HG03039 (cell line): Measurements from ENCODE around the gene APC.
"Not testable (repeated sequence)": the region's sequence is repeated elsewhere in the genome, so short reads cannot be mapped to it uniquely, and the experiment has no call there.

Source experiments
- ATAC-seq: cut with Tn5 transposase; IDR thresholded peaks from one replicate; pipeline ENCODE4 v1.9.1; 2021; ENCODE audit warnings: mild to moderate bottlenecking, moderate library complexity; ENCODE audit not compliant: unreplicated experiment

The APC gene

DNA sequence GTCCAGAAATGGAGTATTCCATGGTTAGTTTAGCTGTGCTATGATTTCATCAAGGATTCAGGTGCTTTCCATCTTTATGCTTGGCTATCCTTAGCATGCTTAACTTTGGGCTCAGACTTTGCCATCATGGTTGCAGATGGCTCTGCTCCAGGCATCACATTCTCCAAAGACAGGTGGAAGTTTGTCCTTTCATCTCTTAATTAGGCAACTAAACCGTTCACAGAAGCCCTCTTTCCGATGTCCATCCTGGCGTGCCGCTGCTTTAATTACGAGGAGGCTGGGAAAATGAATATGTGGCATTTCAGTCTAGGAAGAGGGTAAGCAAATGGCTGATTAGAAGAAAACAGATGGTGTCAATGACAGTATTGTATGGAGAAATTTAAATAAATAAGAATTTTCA, 24.5 kb upstream of the APC start:
- no peak for ATAC-seq

DNA sequence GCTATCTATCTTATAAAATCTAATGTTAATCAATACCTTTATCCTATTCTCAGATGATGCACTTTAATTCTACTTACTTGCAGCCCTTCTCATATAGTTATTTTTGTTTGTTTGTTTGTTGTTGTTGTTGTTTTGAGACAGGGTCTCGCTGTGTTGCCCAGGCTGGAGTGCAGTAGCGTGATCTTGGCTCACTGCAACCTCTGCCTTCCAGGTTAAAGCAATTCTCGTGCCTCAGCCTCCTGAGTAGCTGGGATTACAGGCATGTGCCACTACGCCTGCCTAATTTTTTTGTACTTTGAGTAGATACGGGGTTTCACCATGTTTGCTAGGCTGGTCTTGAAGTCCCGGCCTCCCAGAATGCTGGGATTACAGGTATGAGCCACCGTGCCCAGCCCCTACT, 20.8 kb upstream of the APC start:
- not testable (repeated sequence) for ATAC-seq

DNA sequence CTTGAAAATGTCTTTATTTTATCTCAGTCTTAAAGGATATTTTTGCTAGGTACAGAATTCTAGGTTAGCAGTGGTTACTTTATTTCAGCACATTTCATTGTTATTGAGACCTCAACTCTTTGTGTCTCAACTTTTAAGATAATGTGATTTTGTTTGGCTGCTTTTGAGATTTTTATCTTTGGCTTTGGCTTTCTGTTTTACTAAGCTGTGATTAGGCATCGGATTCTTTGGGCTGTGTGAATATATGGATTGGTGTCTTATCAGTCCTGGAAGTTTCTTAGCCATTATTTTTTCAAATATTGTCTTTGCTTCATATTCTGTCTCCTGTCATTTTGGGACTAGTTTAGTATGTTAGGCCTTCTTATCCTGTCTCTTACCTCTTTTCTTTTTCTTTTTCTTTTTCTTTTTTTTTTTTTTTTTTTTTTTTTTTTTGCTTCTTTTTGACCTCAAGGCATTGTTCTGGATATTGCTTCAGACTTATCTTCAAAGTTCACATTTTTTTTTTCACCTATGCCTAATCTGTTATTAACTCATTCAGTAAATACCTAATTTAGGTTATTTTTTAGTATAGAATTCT, 20.1 kb upstream of the APC start:
- no peak for ATAC-seq

DNA sequence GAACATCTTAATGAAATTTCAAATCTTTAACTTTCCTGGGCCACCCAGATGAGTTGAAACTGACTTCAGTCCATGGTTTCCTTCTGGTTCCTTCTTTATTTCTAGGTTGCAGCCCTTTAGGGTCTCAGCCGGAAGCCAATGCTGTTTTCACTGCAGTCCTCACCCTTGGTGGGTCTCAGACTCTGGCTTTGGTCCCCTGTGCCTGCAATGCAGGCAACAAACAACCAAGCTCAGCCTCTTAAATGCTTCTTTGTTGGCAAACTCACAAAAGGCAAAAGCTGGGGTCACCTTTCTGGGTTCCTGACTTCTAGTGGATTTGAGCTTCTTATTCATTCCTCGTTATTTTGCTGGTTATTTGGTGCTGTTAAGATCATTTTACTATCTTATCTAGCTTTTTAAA, 19.3 kb upstream of the APC start:
- ATAC-seq, result no peak

- ATAC-seq, result no peak
Measured at GRCh38 chr5:112720576-112720975, 17.1 kb upstream of the APC start.

- no peak for ATAC-seq
Measured at GRCh38 chr5:112724901-112725300, 12.8 kb upstream of the APC start.

DNA sequence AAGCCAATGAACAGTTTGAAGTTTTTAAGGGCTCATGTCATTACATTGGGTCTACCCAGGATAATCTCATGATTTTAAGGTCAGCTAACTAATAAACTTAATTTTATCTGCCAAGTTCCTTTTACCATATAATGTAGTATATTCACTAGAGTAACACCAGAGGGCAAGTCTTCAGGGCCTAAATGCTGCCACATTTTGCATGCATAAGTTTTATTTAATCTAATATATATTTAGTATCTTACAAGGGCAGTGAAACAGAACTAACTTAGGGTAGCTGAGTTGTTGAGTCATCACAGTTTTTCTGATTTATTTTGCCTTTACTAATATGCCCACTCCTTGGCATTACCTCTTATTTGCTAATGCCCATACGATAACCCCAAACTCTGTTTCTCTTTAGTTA, 8.1 kb upstream of the APC start:
- ATAC-seq, result no peak

GRCh38 chr5:112732131-112732530, 5.6 kb upstream of the APC start:
- ATAC-seq, result no peak

DNA sequence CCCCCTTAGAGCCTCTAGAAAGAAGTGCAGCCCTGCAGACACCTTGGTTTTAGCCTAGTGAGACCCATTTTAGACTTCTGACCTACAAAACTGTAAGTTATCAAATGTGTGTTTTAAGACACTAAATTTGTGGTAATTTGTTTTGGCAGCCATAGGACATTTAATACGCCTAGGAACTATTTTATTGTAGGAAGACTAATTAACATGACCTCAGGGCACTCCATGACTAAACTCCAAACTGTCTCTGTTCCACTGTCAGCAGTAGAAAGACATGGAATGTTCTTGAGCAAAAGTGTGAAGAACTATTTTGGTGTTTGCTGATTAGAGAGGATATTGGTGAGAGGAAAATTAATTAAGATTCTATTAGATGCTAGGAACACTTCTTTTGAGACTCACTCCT, 4.1 kb upstream of the APC start:
- ATAC-seq, result no peak

- ATAC-seq, result no peak
Measured at GRCh38 chr5:112734597-112734996, 3.1 kb upstream of the APC start.

DNA sequence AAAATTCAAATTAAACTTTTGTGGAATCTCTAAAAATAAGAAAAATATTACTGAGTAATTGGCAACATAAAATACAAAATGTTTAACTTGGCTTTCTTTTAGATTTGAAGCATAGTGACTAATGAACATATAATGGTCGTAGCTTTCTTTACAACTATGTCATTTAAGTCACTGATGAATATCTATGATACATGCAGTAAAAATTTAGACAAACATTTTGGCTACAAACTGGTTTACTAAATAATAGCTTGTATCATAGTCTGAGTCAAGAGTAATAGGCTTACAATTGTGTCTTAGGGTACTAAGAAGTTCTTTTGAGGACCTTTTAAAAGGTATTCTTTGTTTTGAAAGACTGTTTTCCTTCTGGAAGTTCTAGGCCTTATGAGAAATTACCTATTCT, 2.0 kb upstream of the APC start:
- no peak for ATAC-seq

DNA sequence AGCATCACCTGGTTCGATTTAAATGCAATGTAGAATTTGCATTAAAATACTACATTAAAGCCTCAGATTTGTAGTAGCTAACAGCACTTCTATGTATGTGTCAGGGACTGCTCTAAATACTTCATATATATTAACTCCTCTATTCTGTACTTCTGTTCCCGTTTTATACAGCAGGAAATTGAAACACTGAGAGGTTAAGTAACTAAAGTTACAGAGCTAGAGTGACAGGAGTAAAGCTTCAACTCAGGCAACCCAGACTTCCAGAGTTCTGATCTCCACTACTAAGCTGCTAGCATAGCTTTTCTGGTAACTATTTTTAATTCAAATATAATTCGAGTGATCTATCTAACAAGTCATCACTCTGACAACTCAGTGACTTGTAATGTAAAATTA, 619 bp upstream of the APC start:
- ATAC-seq, result no peak

DNA sequence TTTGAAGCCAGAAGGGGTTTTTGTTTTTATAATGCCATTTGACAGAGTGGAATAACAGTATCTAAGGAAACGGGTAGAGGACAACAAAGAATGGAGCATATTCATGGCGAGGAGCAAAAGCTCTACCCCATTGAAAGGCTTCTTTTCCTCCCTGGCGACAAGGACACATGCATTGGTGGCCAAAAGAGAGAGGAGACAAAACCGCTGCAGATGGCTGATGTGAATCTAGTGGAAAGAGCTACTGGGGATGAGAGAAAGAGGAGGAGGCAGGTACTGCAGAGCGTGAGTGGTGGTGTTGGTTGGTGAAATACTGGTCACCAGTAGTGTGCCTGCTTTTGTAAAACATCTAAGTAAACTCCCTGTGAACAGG, 491 bp downstream of the APC start:
- ATAC-seq, result peak; percentile 6

DNA sequence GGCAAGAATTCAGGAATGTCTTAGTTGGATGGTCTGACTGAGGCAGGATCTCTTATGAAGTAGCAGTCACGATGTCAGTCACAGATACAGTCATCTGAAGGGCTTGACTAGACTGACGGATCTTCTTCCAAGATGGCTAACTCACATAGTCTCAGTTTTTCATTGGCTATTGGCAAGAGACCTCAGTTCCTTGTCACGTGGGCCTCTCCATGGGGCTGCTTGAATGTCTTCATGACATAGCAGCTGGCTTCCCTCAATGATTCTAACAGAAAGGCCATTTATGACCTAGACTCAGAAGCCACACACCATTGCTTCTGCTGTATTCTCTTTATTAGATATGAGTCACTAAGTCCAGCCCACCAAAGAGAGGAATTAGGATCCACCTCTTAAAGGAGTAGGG, 4.7 kb downstream of the APC start:
- no peak for ATAC-seq

DNA sequence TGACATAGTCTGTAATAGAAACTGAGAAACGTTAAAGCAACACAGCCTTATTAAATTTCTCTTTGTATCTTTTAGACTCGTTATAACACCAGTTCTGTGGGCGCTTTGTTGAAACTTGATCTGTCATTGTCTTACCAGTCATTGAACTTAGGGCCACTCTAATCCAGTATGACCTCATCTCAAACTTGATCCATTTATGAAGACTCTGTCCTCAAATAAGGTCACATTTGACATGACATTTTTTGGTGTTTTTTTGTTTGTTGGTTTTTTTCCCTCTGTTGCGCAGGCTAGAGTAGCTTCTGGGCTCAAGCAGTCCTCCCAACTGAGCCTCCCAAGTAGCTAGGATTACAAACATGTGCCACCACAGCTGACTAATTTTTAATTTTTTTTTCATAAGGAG, 5.9 kb downstream of the APC start:
- no peak for ATAC-seq

GRCh38 chr5:112752335-112752734, 14.7 kb downstream of the APC start:
- ATAC-seq, result no peak

GRCh38 chr5:112755703-112756102, 18.0 kb downstream of the APC start:
- ATAC-seq, result no peak

DNA sequence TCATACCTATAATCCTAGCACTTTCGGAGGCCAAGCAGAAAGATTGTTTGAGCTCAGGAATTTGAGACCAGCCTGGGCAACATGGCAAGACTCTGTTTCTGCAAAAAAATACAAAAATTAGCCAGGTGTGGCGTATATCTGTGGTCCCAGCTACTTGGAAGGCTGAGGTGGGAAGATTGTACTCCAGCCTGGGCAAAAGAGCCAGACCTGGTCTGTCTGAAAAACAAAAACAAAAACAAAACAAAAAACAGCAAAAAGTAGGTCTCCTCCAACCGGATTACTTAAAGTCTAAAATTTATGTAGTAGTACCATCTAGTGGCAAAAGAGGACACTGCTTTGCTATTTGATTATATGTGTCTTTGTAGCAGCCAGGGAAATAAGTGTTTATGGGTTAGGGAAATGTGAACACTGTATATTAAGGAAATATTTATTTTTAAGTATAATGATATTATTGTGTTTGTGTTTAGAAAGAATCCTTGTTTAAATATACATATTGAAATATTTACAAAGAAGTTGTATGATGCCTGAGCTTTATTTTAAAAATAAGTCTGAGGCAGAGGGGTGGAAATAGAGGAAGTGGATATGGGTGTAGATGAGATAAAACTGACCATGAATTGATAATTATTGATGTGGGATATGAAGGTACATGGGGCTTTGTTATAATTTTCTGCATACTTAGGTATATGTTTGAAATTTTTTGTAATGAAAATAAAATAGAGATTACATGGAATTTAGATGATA, 20.0 kb downstream of the APC start:
- ATAC-seq, result peak; percentile 79

- ATAC-seq, result no peak
Measured at GRCh38 chr5:112758676-112759075, 21.0 kb downstream of the APC start.

- ATAC-seq, result no peak
Measured at GRCh38 chr5:112762113-112762810, 24.6 kb downstream of the APC start.

- ATAC-seq, result no peak
Measured at GRCh38 chr5:112763165-112763564, 25.5 kb downstream of the APC start.

DNA sequence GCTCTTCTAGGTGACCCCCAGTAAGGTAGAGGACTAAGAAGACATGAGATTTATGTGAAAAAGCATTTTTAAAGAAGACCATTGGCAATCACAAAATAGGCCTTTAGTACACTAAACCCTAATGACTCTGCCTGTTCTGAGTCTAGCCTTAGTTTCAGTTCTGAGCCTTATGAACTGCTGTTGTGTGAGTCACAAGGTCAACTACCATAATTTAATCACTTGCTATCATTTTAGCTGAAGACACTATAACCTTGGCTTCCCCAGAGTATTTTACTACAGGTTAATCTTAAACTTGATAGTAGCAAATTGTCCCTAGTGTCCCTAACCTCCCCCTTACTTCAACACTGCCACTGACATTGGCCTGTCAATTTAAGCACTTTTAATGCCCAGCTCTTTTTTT, 34.4 kb downstream of the APC start:
- ATAC-seq, result no peak
